ENCODE measurements around the gene HAUS7.

GRCh38 chrX:153499876-153500275 lies 29.5 kb upstream of the HAUS7 start:
- TF ChIP-seq CTCF (conservative IDR thresholded peaks at IDR 0.05; ENCODE audit: low read length) (no peak), EZH2phosphoT487 (IDR thresholded peaks at IDR 0.05; ENCODE audit: borderline replicate concordance, low read depth, low read length) (no peak)
